Measurements from ENCODE around the gene ATP2C2.

The ATP2C2 gene

GRCh38 chr16:84499638-84500037 lies 131.3 kb downstream of the ATP2C2 start:
- no peak for DNase-seq

GRCh38 chr16:84500531-84500930 lies 132.2 kb downstream of the ATP2C2 start:
- no peak for DNase-seq

- no peak for DNase-seq
Observed at GRCh38 chr16:84501077-84501735, 132.9 kb downstream of the ATP2C2 start.

GRCh38 chr16:84502075-84502474 lies 133.7 kb downstream of the ATP2C2 start:
- no peak for DNase-seq

- DNase-seq: no peak
Observed at GRCh38 chr16:84502581-84502980, 134.2 kb downstream of the ATP2C2 start.

GRCh38 chr16:84503751-84504395 lies 135.5 kb downstream of the ATP2C2 start:
- peak; percentile 60 for DNase-seq

- DNase-seq: peak; percentile 99
Observed at GRCh38 chr16:84504420-84505248, 136.3 kb downstream of the ATP2C2 start, which contains the start of gene MEAK7. TSS of gene MEAK7 (minus strand) at chr16:84504659. CDS start at chr16:84498086, 6,573 bp downstream.

- no peak for DNase-seq
Observed at GRCh38 chr16:84505249-84506187, 137.2 kb downstream of the ATP2C2 start.

- DNase-seq: no peak
Observed at GRCh38 chr16:84507011-84507982, 139.0 kb downstream of the ATP2C2 start.

GRCh38 chr16:84508502-84508901 lies 140.2 kb downstream of the ATP2C2 start:
- no peak for DNase-seq

GRCh38 chr16:84509032-84509950 lies 141.0 kb downstream of the ATP2C2 start:
- no peak for DNase-seq

- peak; percentile 72 for DNase-seq
Observed at GRCh38 chr16:84511180-84511800, 143.0 kb downstream of the ATP2C2 start.

- no peak for DNase-seq
Observed at GRCh38 chr16:84511831-84512230, 143.5 kb downstream of the ATP2C2 start.

GRCh38 chr16:84513123-84513522 lies 144.8 kb downstream of the ATP2C2 start:
- no peak for DNase-seq

GRCh38 chr16:84513666-84514065 lies 145.3 kb downstream of the ATP2C2 start:
- no peak for DNase-seq
